Neural cell (in vitro differentiated cells): ENCODE results near the gene AGPS. TPM values are rescaled to one million over a fixed set of nuclear protein-coding genes. Genes with fewer than 3 reads are reported as not detected.

Experiments
- H2AFZ ChIP-seq: fragments of 200-600, 300-800 bp; sonication (generic), shearing (Covaris generic); 2 replicates; pipeline ENCODE4 v1.6.0; 2014; ENCODE audit warnings: low read depth, mild to moderate bottlenecking, antibody characterized with exemption, low read length, moderate library complexity
- H3F3A ChIP-seq: fragments of 200-600 bp; shearing (Covaris generic); 2 replicates; pipeline ENCODE4 v1.6.1; 2016; ENCODE audit warnings: mild to moderate bottlenecking, moderate library complexity, mixed read lengths, antibody characterized with exemption, low read length; ENCODE audit not compliant: insufficient read depth, poor library complexity, severe bottlenecking
- H3K27ac ChIP-seq: fragments of 200-600, 300-800 bp; sonication (generic), shearing (Covaris generic); 2 replicates; pipeline ENCODE4 v1.5.1; 2014; ENCODE audit warnings: mild to moderate bottlenecking, low read length, moderate library complexity
- H3K27me3 ChIP-seq: fragments of 300-800, 200-600 bp; sonication (generic), shearing (Covaris generic); 2 replicates; pipeline ENCODE4 v1.6.0; 2014; ENCODE audit warnings: mild to moderate bottlenecking, low read depth, low read length, moderate library complexity; ENCODE audit not compliant: insufficient read depth
- H3K36me3 ChIP-seq: fragments of 300-800, 200-600 bp; sonication (generic), shearing (Covaris generic); 2 replicates; pipeline ENCODE4 v1.5.1; 2014; ENCODE audit warnings: mild to moderate bottlenecking, antibody characterized with exemption, low read length, moderate library complexity; ENCODE audit not compliant: insufficient read depth
- H3K4me2 ChIP-seq: fragments of 300-800, 200-600 bp; sonication (generic), shearing (Covaris generic); 2 replicates; pipeline ENCODE4 v1.6.0; 2014; ENCODE audit warnings: mild to moderate bottlenecking, low read length
- H3K4me3 ChIP-seq: fragments of 300-800, 200-600 bp; sonication (generic), shearing (Covaris generic); 2 replicates; pipeline ENCODE4 v1.5.1; 2014; ENCODE audit warnings: mild to moderate bottlenecking, low read length, moderate library complexity
- H3K79me2 ChIP-seq: fragments of 200-600 bp; shearing (Covaris generic); replicated peaks from 2 replicates; pipeline ENCODE4 v1.6.0; 2014; ENCODE audit warnings: mild to moderate bottlenecking, low read length, moderate library complexity; ENCODE audit not compliant: insufficient read depth
- H3K9ac ChIP-seq: fragments of 300-800, 200-600 bp; sonication (generic), shearing (Covaris generic); 2 replicates; pipeline ENCODE4 v1.6.1; 2016; ENCODE audit warnings: mild to moderate bottlenecking, low read length, mixed read lengths
- H3K9me2 ChIP-seq: fragments of 200-600 bp; shearing (Covaris generic); 2 replicates; pipeline ENCODE4 v1.6.1; 2016; ENCODE audit warnings: mild to moderate bottlenecking, low read length, mixed read lengths; ENCODE audit not compliant: insufficient read depth
- H3K9me3 ChIP-seq: fragments of 200-600, 300-800 bp; sonication (generic), shearing (Covaris generic); 2 replicates; pipeline ENCODE4 v1.6.1; 2016; ENCODE audit warnings: mild to moderate bottlenecking, mixed run types, low read length, moderate library complexity, mixed read lengths
- H4K20me1 ChIP-seq: fragments of 200-600 bp; shearing (Covaris generic); 2 replicates; pipeline ENCODE4 v1.6.1; 2016; ENCODE audit warnings: mild to moderate bottlenecking, mixed run types; ENCODE audit not compliant: insufficient read depth
- CTCF ChIP-seq: fragments of 450-650 bp; IDR thresholded peaks from 2 replicates; pipeline ENCODE4 v1.5.1; 2014; ENCODE audit warnings: antibody characterized with exemption, mild to moderate bottlenecking, moderate library complexity; ENCODE audit not compliant: poor library complexity, severe bottlenecking
- EP300 ChIP-seq: fragments of 450-650 bp; conservative IDR thresholded peaks from 2 replicates; pipeline ENCODE4 v1.6.1; 2014; ENCODE audit warnings: antibody characterized with exemption, mild to moderate bottlenecking, moderate library complexity; ENCODE audit not compliant: poor library complexity, severe bottlenecking
- EZH2 ChIP-seq: fragments of 200-600, 300-800 bp; shearing (Covaris generic), sonication (generic); IDR thresholded peaks from 2 replicates; pipeline ENCODE4 v1.6.1; 2014; ENCODE audit warnings: antibody characterized with exemption, low read length, borderline replicate concordance, mild to moderate bottlenecking; ENCODE audit not compliant: insufficient read depth, poor library complexity, severe bottlenecking
- MXI1 ChIP-seq: fragments of 450-650 bp; conservative IDR thresholded peaks from 2 replicates; pipeline ENCODE4 v1.6.1; 2014; ENCODE audit warnings: antibody characterized with exemption, mild to moderate bottlenecking; ENCODE audit not compliant: poor library complexity, severe bottlenecking
- POLR2AphosphoS5 ChIP-seq: IDR thresholded peaks from 2 replicates; pipeline ENCODE4 v1.6.1; 2012
- RAD21 ChIP-seq: fragments of 450-650 bp; conservative IDR thresholded peaks from 2 replicates; pipeline ENCODE4 v1.6.1; 2014; ENCODE audit warnings: antibody characterized with exemption, mild to moderate bottlenecking, moderate library complexity
- REST ChIP-seq: IDR thresholded peaks from 2 replicates; pipeline ENCODE4 v1.6.1; 2012; ENCODE audit warnings: borderline replicate concordance
- SMC3 ChIP-seq: fragments of 450-650 bp; conservative IDR thresholded peaks from 2 replicates; pipeline ENCODE4 v1.6.1; 2014; ENCODE audit warnings: antibody characterized with exemption, mild to moderate bottlenecking, moderate library complexity; ENCODE audit not compliant: poor library complexity
- TAF1 ChIP-seq: IDR thresholded peaks from 2 replicates; pipeline ENCODE4 v1.6.1; 2012; ENCODE audit warnings: low read depth
- polyA plus RNA-seq: library from polyadenylated mRNA; depleted of rRNA; stranded (reverse); fragments of >200 nt; gene quantifications from 2 replicates; pipeline ENCODE4 v1.2.3, GENCODE V29; 2014

The AGPS gene
- polyA plus RNA-seq, 1 donor from 2014 or later, result 31.0 TPM

- no peaks in the 10 kb centered on the region for H3K36me3 ChIP-seq
- no peak overlapping the region for H3K4me3 ChIP-seq
- no peaks in the 10 kb centered on the region for H3K9me3 ChIP-seq
- TF ChIP-seq CTCF (no peak), EZH2 (no peak), POLR2AphosphoS5 (no peak), MXI1 (no peak), TAF1 (no peak), EP300 (no peak), REST (no peak), SMC3 (no peak), RAD21 (no peak)
- no peak overlapping the region for H3K4me2 ChIP-seq
- no peaks in the 10 kb centered on the region for H3K9me2 ChIP-seq
- H4K20me1 ChIP-seq, result no peaks in the 10 kb centered on the region
- no peaks in the 10 kb centered on the region for H3K79me2 ChIP-seq
- H3K9ac ChIP-seq, result no peak overlapping the region
- H3K27ac ChIP-seq, result no peak overlapping the region
- H2AFZ ChIP-seq, result no peak overlapping the region
- H3K27me3 ChIP-seq, result no peaks in the 10 kb centered on the region
- no peaks in the 10 kb centered on the region for H3F3A ChIP-seq
Observed at GRCh38 chr2:177547122-177547521, 154.5 kb downstream of the AGPS start.

GRCh38 chr2:177547772-177548171 lies 155.2 kb downstream of the AGPS start:
- TF ChIP-seq RAD21 (no peak), TAF1 (no peak), MXI1 (no peak), SMC3 (no peak), EP300 (no peak), EZH2 (no peak)
- no peak overlapping the region for H3K4me3 ChIP-seq

More at GRCh38 chr2:177547772-177548171, 155.2 kb downstream of the AGPS start:
- Histone ChIP-seq H3K27ac (no peak overlapping the region), H3K9me2 (no peaks in the 10 kb centered on the region), H3K36me3 (no peaks in the 10 kb centered on the region), H4K20me1 (no peaks in the 10 kb centered on the region), H3K9me3 (no peaks in the 10 kb centered on the region), H3K79me2 (no peaks in the 10 kb centered on the region), H3F3A (no peaks in the 10 kb centered on the region), H3K27me3 (no peaks in the 10 kb centered on the region), H2AFZ (no peak overlapping the region), H3K9ac (no peak overlapping the region), H3K4me2 (no peak overlapping the region)
